ENCODE data around the gene HLF. TPM values are rescaled to one million over a fixed set of nuclear protein-coding genes. Genes with fewer than 3 reads are reported as not detected.

The HLF gene
- total RNA-seq, 1 donor from 2014 or later, result 0.51 TPM

DNA sequence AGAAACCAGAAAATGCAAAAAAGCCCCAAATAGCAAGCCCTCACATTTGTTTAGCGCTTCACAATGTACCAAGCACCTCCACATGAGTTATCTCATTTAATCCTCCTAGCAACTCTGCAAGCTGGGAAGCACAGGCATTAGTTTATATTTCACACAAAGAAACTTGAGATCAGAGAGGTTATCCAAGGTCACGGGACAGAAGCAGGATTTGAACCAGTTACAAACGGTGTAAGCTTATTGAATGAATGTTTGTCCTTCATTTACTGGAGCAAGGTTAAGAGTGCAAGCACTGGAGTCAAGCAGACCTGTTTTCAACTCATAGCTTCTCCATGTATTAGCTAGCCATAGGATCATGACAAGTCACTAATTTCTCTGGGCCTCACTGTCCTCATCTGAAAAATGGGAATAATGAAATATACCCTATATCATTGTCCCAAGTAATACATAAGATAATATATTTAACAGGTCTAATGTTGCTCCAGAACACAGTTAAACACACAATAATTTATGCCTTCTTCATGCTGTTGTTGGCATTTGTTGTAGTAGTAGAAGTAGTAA is 6.1 kb upstream of the HLF start:
- no peak for DNase-seq (ENCODE audit: extremely low spot score, unreplicated experiment)
- H3K27me3 Mint-ChIP-seq (ENCODE audit: unreplicated experiment), result peaks cover 52% of the 10 kb centered on the region
- H3K4me3 Mint-ChIP-seq (ENCODE audit: unreplicated experiment), result no peak overlapping the region
- TF ChIP-seq, protein P1, sequence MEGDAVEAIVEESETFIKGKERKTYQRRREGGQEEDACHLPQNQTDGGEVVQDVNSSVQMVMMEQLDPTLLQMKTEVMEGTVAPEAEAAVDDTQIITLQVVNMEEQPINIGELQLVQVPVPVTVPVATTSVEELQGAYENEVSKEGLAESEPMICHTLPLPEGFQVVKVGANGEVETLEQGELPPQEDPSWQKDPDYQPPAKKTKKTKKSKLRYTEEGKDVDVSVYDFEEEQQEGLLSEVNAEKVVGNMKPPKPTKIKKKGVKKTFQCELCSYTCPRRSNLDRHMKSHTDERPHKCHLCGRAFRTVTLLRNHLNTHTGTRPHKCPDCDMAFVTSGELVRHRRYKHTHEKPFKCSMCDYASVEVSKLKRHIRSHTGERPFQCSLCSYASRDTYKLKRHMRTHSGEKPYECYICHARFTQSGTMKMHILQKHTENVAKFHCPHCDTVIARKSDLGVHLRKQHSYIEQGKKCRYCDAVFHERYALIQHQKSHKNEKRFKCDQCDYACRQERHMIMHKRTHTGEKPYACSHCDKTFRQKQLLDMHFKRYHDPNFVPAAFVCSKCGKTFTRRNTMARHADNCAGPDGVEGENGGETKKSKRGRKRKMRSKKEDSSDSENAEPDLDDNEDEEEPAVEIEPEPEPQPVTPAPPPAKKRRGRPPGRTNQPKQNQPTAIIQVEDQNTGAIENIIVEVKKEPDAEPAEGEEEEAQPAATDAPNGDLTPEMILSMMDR (IDR thresholded peaks at IDR 0.05), result no peak
- peaks cover 2% of the 10 kb centered on the region for H3K36me3 Mint-ChIP-seq (ENCODE audit: unreplicated experiment)
- no peak overlapping the region for H3K27ac Mint-ChIP-seq (ENCODE audit: unreplicated experiment)
- H3K4me1 Mint-ChIP-seq (ENCODE audit: unreplicated experiment), result no peaks in the 10 kb centered on the region
- peaks cover 8% of the 10 kb centered on the region for H3K9me3 Mint-ChIP-seq (ENCODE audit: unreplicated experiment)

DNA sequence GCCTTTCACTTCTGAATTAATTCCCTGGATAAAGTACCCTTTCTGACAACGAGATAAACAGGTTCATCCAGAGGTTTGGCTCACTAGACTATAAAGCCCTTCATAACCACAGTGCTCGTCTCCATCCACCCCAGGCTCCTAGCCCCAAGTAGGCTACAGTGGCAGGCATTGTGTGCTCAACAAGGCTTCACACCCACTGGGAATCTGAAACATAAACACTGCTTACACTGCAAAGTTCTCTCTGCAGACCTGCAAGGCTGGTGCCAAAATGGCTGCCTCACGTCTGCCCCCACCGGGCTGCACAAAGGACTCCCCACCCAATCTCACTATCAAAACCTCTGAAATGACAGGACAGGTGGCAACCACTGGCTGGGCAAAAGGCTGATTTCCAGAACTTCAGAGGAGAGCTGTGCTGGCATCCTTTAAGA is 5.1 kb upstream of the HLF start:
- Mint-ChIP-seq H3K27ac (ENCODE audit: unreplicated experiment) (no peak overlapping the region), H3K36me3 (ENCODE audit: unreplicated experiment) (peaks cover 2% of the 10 kb centered on the region), H3K27me3 (ENCODE audit: unreplicated experiment) (peaks cover 60% of the 10 kb centered on the region), H3K4me1 (ENCODE audit: unreplicated experiment) (peaks cover 7% of the 10 kb centered on the region), H3K9me3 (ENCODE audit: unreplicated experiment) (peaks cover 8% of the 10 kb centered on the region), H3K4me3 (ENCODE audit: unreplicated experiment) (no peak overlapping the region)
- no peak for DNase-seq (ENCODE audit: extremely low spot score, unreplicated experiment)
- TF ChIP-seq, protein P1 (IDR thresholded peaks at IDR 0.05), result no peak

DNA sequence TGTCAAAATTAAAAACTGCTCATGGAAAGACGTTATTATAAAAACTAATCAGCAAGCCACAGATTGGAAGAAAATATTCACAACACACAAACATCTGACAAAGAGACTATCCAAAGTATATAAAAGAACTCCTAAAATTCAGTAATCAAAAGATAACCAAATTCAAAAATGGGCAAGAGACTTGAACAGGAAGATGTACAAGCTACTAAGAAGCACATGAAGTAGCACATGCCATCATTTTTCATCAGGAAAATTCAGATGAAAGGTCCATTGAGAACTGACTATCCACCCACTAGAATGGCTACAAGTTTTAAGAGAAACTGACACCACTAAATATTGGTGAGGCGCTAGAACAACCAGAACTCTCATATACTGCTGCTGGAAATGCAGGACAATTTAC is 3.4 kb upstream of the HLF start:
- peaks cover 65% of the 10 kb centered on the region for H3K27me3 Mint-ChIP-seq (ENCODE audit: unreplicated experiment)
- TF ChIP-seq, protein P1 (IDR thresholded peaks at IDR 0.05), result no peak
- peaks cover 9% of the 10 kb centered on the region for H3K4me1 Mint-ChIP-seq (ENCODE audit: unreplicated experiment)
- DNase-seq (ENCODE audit: extremely low spot score, unreplicated experiment), result no peak
- H3K36me3 Mint-ChIP-seq (ENCODE audit: unreplicated experiment), result peaks cover 2% of the 10 kb centered on the region
- H3K4me3 Mint-ChIP-seq (ENCODE audit: unreplicated experiment), result no peak overlapping the region
- no peak overlapping the region for H3K27ac Mint-ChIP-seq (ENCODE audit: unreplicated experiment)
- H3K9me3 Mint-ChIP-seq (ENCODE audit: unreplicated experiment), result peaks cover 8% of the 10 kb centered on the region

DNA sequence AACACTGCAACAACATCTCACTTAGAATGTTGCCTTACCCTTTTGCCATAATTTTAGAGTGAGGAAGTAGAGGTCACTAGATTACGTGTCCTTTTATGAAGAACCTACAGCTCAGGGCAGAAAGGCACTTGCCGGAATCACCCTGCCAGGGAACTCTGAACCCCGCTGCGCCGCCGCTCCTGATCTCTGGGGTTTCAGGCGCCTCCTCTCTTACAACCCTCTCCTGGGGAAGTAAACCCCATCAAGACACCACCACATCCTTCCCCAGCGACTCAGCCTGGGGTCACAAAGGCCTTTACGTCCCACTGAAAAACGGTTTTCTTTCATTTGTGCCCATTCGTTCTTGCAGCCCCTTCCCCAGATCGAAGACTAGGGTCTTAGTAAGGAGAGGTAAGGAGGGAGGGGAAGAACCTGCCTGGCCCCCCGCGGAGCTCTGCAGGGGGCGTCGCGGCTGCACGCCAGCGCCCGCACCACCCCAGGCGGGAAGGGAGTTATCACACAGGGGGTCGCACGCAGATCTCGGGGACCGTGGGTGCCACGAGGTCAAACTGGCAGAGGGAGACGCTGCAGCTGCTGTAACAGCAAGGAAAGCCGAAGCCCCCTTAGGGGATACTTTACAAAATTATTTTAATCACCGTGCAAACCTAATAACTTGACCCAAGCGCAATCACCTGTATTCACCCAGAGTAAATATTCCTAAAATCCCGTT is 1.0 kb upstream of the HLF start:
- Mint-ChIP-seq H3K4me1 (ENCODE audit: unreplicated experiment) (peaks cover 9% of the 10 kb centered on the region), H3K9me3 (ENCODE audit: unreplicated experiment) (peaks cover 8% of the 10 kb centered on the region), H3K27ac (ENCODE audit: unreplicated experiment) (no peak overlapping the region), H3K4me3 (ENCODE audit: unreplicated experiment) (peak overlapping the region; percentile 73), H3K36me3 (ENCODE audit: unreplicated experiment) (peaks cover 2% of the 10 kb centered on the region), H3K27me3 (ENCODE audit: unreplicated experiment) (peaks cover 81% of the 10 kb centered on the region)
- TF ChIP-seq, protein P1 (IDR thresholded peaks at IDR 0.05), result no peak
- no peak for DNase-seq (ENCODE audit: extremely low spot score, unreplicated experiment)

DNA sequence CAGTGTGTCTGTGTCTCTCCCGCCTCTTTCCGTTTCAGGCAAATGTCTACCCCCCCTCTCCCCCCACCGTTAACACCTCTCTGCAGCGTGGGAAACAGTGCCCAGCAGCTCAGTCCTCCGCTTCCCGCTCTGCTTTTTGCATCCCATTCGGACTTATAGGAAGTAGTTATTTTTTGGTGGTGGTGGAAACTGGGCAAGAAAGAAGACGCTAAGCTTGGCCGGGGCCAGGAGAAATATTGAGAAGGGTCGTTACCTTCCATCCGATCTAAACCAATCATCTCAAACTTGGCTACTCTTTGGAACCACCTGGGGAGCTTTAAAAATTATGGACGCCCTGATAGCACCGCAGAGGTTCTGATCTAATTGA is 499 bp upstream of the HLF start:
- Mint-ChIP-seq H3K36me3 (ENCODE audit: unreplicated experiment) (peaks cover 2% of the 10 kb centered on the region), H3K4me3 (ENCODE audit: unreplicated experiment) (peak overlapping the region; percentile 73), H3K9me3 (ENCODE audit: unreplicated experiment) (peaks cover 8% of the 10 kb centered on the region), H3K27me3 (ENCODE audit: unreplicated experiment) (peaks cover 83% of the 10 kb centered on the region), H3K4me1 (ENCODE audit: unreplicated experiment) (peaks cover 9% of the 10 kb centered on the region), H3K27ac (ENCODE audit: unreplicated experiment) (no peak overlapping the region)
- DNase-seq (ENCODE audit: extremely low spot score, unreplicated experiment), result no peak
- TF ChIP-seq, protein P1 (IDR thresholded peaks at IDR 0.05), result no peak

Measured in osteocyte (in vitro differentiated cells).